ENCODE measurements around the gene SMIM45.

Gene SMIM45

GRCh38 chr22:41928593-41929417 is 23.1 kb upstream of the SMIM45 start:
- Histone ChIP-seq H3K4me2 (ENCODE audit: control insufficient read depth, insufficient read depth) (peak overlapping the region; percentile 32), H3K9ac (ENCODE audit: control insufficient read depth, insufficient read depth, low read length) (peak overlapping the region; percentile 48; the same call in 1 of the 2 replicates)
- no peak for TF ChIP-seq FOS (IDR thresholded peaks at IDR 0.05; ENCODE audit: borderline replicate concordance, extremely low read depth, insufficient read length)
- no peak for TF ChIP-seq RB1 (IDR thresholded peaks at IDR 0.05; ENCODE audit: borderline replicate concordance)
- no peak for TF ChIP-seq ATF2 (IDR thresholded peaks at IDR 0.05; ENCODE audit: low read length)
- TF ChIP-seq USF1 (IDR thresholded peaks at IDR 0.05; ENCODE audit: borderline replicate concordance, extremely low read length, insufficient read depth, low read depth, low read length): no peak
- TF ChIP-seq MEF2A (IDR thresholded peaks at IDR 0.05; ENCODE audit: insufficient read depth, low read depth, low read length): no peak
- TF ChIP-seq NBN (IDR thresholded peaks at IDR 0.05): peak; percentile 56; the same call in 1 of the 2 replicates
- TF ChIP-seq DPF2 (IDR thresholded peaks at IDR 0.05): peak; percentile 32; the same call in 1 of the 2 replicates
- no peak for TF ChIP-seq HDAC6 (IDR thresholded peaks at IDR 0.05; ENCODE audit: unreplicated experiment)
- no peak for TF ChIP-seq SIX5 (IDR thresholded peaks at IDR 0.05; ENCODE audit: low read depth, low read length, severe bottlenecking)
- peak; percentile 27; the same call in 1 of the 2 replicates for TF ChIP-seq ZNF687 (IDR thresholded peaks at IDR 0.05)
- TF ChIP-seq YY1 (IDR thresholded peaks at IDR 0.05; ENCODE audit: low read depth, low read length): 0 out of 2 replicates have a peak, but pooled peaks have one; percentile 9
- 0 out of 3 replicates have a peak, but pooled peaks have one; percentile 36 for TF ChIP-seq POU2F2 (IDR thresholded peaks at IDR 0.05; ENCODE audit: borderline replicate concordance, low read depth, low read length)
- TF ChIP-seq NFYA (IDR thresholded peaks at IDR 0.05; ENCODE audit: borderline replicate concordance, low read depth, low read length): no peak
- no peak for TF ChIP-seq NFYB (IDR thresholded peaks at IDR 0.05; ENCODE audit: insufficient read depth, low read depth, low read length)
- no peak for TF ChIP-seq NR2C1 (IDR thresholded peaks at IDR 0.05)

More at GRCh38 chr22:41928593-41929417, 23.1 kb upstream of the SMIM45 start:
- WGBS (ENCODE audit: insufficient coverage, insufficient replicate concordance, low lambda C conversion rate, missing lambda C conversion rate): 49% methylated on average over 14 of the region's 14 CpGs
- FAIRE-seq: no peak
- ChIA-PET CTCF (interaction anchor here (1.2 to 11.0 kb wide), 3 partner anchors 9 to 18 kb away, joined by 4 to 234 read pairs (median 5); partner anchors contain the start of gene CENPM), RAD21 (ENCODE audit: unreplicated experiment) (interaction anchor here (0.8 to 11.6 kb wide), 7 partner anchors 9 to 232 kb away, joined by 4 to 408 read pairs (median 6); partner anchors contain the start of genes CENPM and SMIM45), SMC1A (ENCODE audit: uncharacterized antibody, unreplicated experiment) (interaction anchor here (1.1 to 15.4 kb wide), 3 partner anchors 11 to 230 kb away, joined by 3 to 321 read pairs (median 6); no protein-coding TSS in a partner anchor), POLR2A (interaction anchor here (0.5 to 15.3 kb wide), 9 partner anchors 7 to 93 kb away, joined by 3 to 599 read pairs (median 3); no protein-coding TSS in a partner anchor)
- Histone ChIP-seq H2AFZ (ENCODE audit: control insufficient read depth, low read depth, low read length) (no peak overlapping the region), H3K4me1 (ENCODE audit: control insufficient read depth, insufficient read depth, low read length) (peaks cover 55% of the 10 kb centered on the region), H3K36me3 (ENCODE audit: control insufficient read depth in 2 of 2, insufficient read depth in 2 of 2, low read length in 1 of 2) (0 out of 4 replicates have a peak, but pooled peaks cover 0 to under 1% of the 10 kb centered on the region in 2 experiments), H3K27me3 (replicated peaks in 1 of 2; ENCODE audit: control insufficient read depth in 2 of 2, insufficient read depth in 2 of 2, low read length in 1 of 2) (no peaks in the 10 kb centered on the region), H4K20me1 (ENCODE audit: control insufficient read depth, insufficient read depth) (no peaks in the 10 kb centered on the region), H3K4me3 (no peak overlapping the region), H3K27ac (ENCODE audit: control insufficient read depth, insufficient read depth) (peak overlapping the region; percentile 91), H3K79me2 (ENCODE audit: control insufficient read depth, insufficient read depth, low read length) (peaks cover 23% of the 10 kb centered on the region), H3K9me3 (replicated peaks; ENCODE audit: control insufficient read depth, insufficient read depth, low read length) (no peaks in the 10 kb centered on the region)
- ATAC-seq: no peak
- in situ Hi-C loops (cut with MboI) (no loop called here), intact Hi-C loops (cut with micrococcal nuclease; ENCODE audit: unreplicated experiment) (no loop called here)
- BruUV-seq (replicated peaks): no TSS peak
- no peak for DNase-seq (ENCODE audit: low read depth, low spot score)
